K562 (cell line): Measurements from ENCODE around the gene STK24. TPM values are rescaled to one million over a fixed set of nuclear protein-coding genes. Genes with fewer than 3 reads are reported as not detected.
A peak's percentile ranks its signal among the peaks of the same experiment; 100 is the strongest.

ENCODE experiments used
- ATAC-seq: fragments of 200-7000 bp; cut with Tn5 transposase; 3 replicates; pipeline ENCODE4 v1.9.1; 2020; ENCODE audit warnings: moderate library complexity
- BruUV-seq: library from RNA; stranded (reverse); fragments of 400-500 nt; replicated peaks from 2 replicates; lab custom pipeline; 2021; lab: Mats Ljungman, UMichigan
- CTCF ChIA-PET: fragments of 300-600 bp; formaldehyde crosslinking; extraction: SDS; loops from one replicate; lab custom pipeline; 2021; ENCODE audit warnings: low intra/inter-chr PET ratio; lab: Yijun Ruan, JAX
- POLR2A ChIA-PET: fragments of 300-600, 350-650 bp; sonication (Branson Sonifier 250); formaldehyde crosslinking; extraction: SDS; loops from one replicate; lab custom pipeline; 2021; ENCODE audit warnings: antibody characterized with exemption, inconsistent platforms; lab: Yijun Ruan, JAX
- DNase-seq, 4 experiments: peaks; one replicate each; pipeline versions ENCODE4 v3.0.0 to v3.0.0-alpha.2; 2011 to 2018; ENCODE audit warnings: low spot score in 3 of 4, mixed read lengths in 3 of 4; ENCODE audit errors: extremely low read depth in 1 of 4
- FAIRE-seq: peaks from 2 replicates; lab custom pipeline; 2011; peaks lifted over from hg19 to GRCh38; lab: Jason Lieb, UNC
- H2AFZ ChIP-seq: 2 replicates; pipeline ENCODE4 v1.6.0; 2011; ENCODE audit warnings: low read depth, low read length, control low read depth, inconsistent platforms
- H3K27ac ChIP-seq: fragments of 200-600 bp; 3 replicates; pipeline ENCODE4 v1.8.0; 2011; ENCODE audit warnings: low read depth, mild to moderate bottlenecking, control low read depth, inconsistent platforms, low read length, moderate library complexity, mixed read lengths; ENCODE audit errors: extremely low read depth
- H3K27me3 ChIP-seq, 2 experiments: fragments of 300-600 bp in 1 of 2; 2 replicates in 1 of 2; 3 replicates in 1 of 2; pipeline versions ENCODE4 v1.6.0 to v1.8.0; 2011; ENCODE audit warnings: inconsistent platforms in 2 of 2, low read length in 2 of 2, mild to moderate bottlenecking in 1 of 2, mixed read lengths in 1 of 2, moderate library complexity in 1 of 2; ENCODE audit not compliant: control insufficient read depth in 2 of 2, insufficient read depth in 2 of 2
- H3K36me3 ChIP-seq: fragments of 300-600 bp; 3 replicates; pipeline ENCODE4 v1.8.0; 2011; ENCODE audit warnings: mild to moderate bottlenecking, low read length, inconsistent platforms; ENCODE audit not compliant: control insufficient read depth, insufficient read depth
- H3K4me1 ChIP-seq, 2 experiments: fragments of 200-600 bp in 1 of 2; replicated peaks in 1 of 2; 2 replicates in 1 of 2; 3 replicates in 1 of 2; pipeline versions ENCODE4 v1.5.1 to v1.8.0; 2011; ENCODE audit warnings: inconsistent platforms in 2 of 2, low read length in 2 of 2, mild to moderate bottlenecking in 1 of 2, mixed read lengths in 1 of 2, moderate library complexity in 1 of 2; ENCODE audit not compliant: control insufficient read depth in 2 of 2, insufficient read depth in 2 of 2
- H3K4me2 ChIP-seq: 2 replicates; pipeline ENCODE4 v1.6.1; 2011; ENCODE audit warnings: low read length, control low read depth, inconsistent platforms, mixed read lengths; ENCODE audit not compliant: insufficient read depth
- H3K4me3 ChIP-seq: fragments of 200-600 bp; sonication (generic), shearing (Covaris generic); 2 replicates; pipeline ENCODE4 v1.5.1; 2016; ENCODE audit warnings: control low read depth, inconsistent platforms
- H3K79me2 ChIP-seq: fragments of 200-600 bp; 3 replicates; pipeline ENCODE4 v1.8.0; 2011; ENCODE audit warnings: low read length, inconsistent platforms; ENCODE audit not compliant: control insufficient read depth, insufficient read depth
- H3K9ac ChIP-seq, 2 experiments: 2 replicates each; pipeline versions ENCODE4 v1.6.0 to v1.6.1; 2011; ENCODE audit warnings: low read depth in 2 of 2, low read length in 2 of 2, control low read depth in 1 of 2, inconsistent platforms in 1 of 2, mild to moderate bottlenecking in 1 of 2, mixed read lengths in 1 of 2; ENCODE audit not compliant: insufficient read depth in 1 of 2
- H3K9me1 ChIP-seq: one replicate; pipeline ENCODE4 v1.6.0; 2011; ENCODE audit warnings: inconsistent platforms, mild to moderate bottlenecking, low read length, moderate library complexity; ENCODE audit not compliant: control insufficient read depth, insufficient read depth
- H3K9me3 ChIP-seq: replicated peaks from 2 replicates; pipeline ENCODE4 v1.5.1; 2011; ENCODE audit warnings: low read depth, low read length, inconsistent platforms; ENCODE audit not compliant: control insufficient read depth, insufficient read depth
- H4K20me1 ChIP-seq: replicated peaks from 2 replicates; pipeline ENCODE4 v1.6.1; 2011; ENCODE audit warnings: low read length, inconsistent platforms, mixed read lengths; ENCODE audit not compliant: control insufficient read depth, insufficient read depth
- CTCF ChIP-seq, 3 experiments: IDR thresholded peaks in 2 of 3; conservative IDR thresholded peaks in 1 of 3; 2 replicates each; pipeline ENCODE4 v1.5.1; 2011 to 2012; ENCODE audit warnings: low read length in 3 of 3, mild to moderate bottlenecking in 3 of 3, control low read depth in 2 of 3, improper control_type of control experiment in 1 of 3, inconsistent platforms in 1 of 3, low read depth in 1 of 3, mixed read lengths in 1 of 3, moderate library complexity in 1 of 3; ENCODE audit not compliant: insufficient read depth in 2 of 3
- CTCFL ChIP-seq: IDR thresholded peaks from 2 replicates; pipeline ENCODE4 v1.6.1; 2011; ENCODE audit warnings: borderline replicate concordance, low read depth, mild to moderate bottlenecking, moderate library complexity, low read length; ENCODE audit not compliant: insufficient read depth, poor library complexity, severe bottlenecking
- GATA2 ChIP-seq: sonication (generic); formaldehyde crosslinking; IDR thresholded peaks from 2 replicates; pipeline ENCODE4 v1.4.0; 2020; ENCODE audit warnings: mild to moderate bottlenecking, missing genetic modification reagents
- WGBS: fragments of 100-300 bp; shearing (Covaris generic); methylation state at CpG from one replicate; pipeline ENCODE4 v1.1.6; 2016; ENCODE audit warnings: low coverage, mixed read lengths; ENCODE audit not compliant: insufficient coverage; ENCODE audit errors: missing lambda C conversion rate; 5-methylcytosine and 5-hydroxymethylcytosine counted together
- in situ Hi-C: fragments of 300-500 bp; cut with MboI; formaldehyde crosslinking; loops from 4 replicates; pipeline ENCODE4 v1.15.0; 2018; ENCODE audit warnings: inconsistent platforms, mixed read lengths
- intact Hi-C: fragments of 100-400 bp; cut with micrococcal nuclease; formaldehyde crosslinking; loops from 2 replicates; pipeline ENCODE4 v1.14.2; 2022
- polyA plus RNA-seq, 8 experiments: library from polyadenylated mRNA; depleted of rRNA in 4 of 8; stranded (reverse) in 5 of 8; unstranded in 3 of 8; fragments of >200 nt; fragmentation: Nextera tagmentation in 2 of 8; fragmentation: Illumina TruSeq in 1 of 8; extraction: Ambion mirVana in 2 of 8; extraction: Trizol in 1 of 8; gene quantifications; 2 replicates each; pipeline versions ENCODE4 v1.2.1 to v1.2.3, GENCODE V29; 2011 to 2014; ENCODE audit warnings: inconsistent platforms in 1 of 8, missing spikeins in 1 of 8
- total RNA-seq, 7 experiments: library from RNA; depleted of rRNA in 6 of 7; stranded (reverse); fragments of >200 nt in 6 of 7; fragmentation: Illumina TruSeq in 2 of 7; extraction: Trizol in 2 of 7; gene quantifications; 2 replicates each; pipeline versions ENCODE4 v1.2.1 to v1.2.3, GENCODE V29; 2011 to 2021; ENCODE audit warnings: low replicate concordance in 1 of 7

STK24 gene
- total and polyA plus RNA-seq, 9 of the 15 experiments (the other 6 are each of a cell fraction or from before 2014, with no cell fraction given) = 3.8 to 78.4 (median 28.2) TPM

- ATAC-seq (peak; percentile 22; the same call in 1 of the 3 replicates), FAIRE-seq (no peak), DNase-seq (peak in 3 of 4 experiments; percentile 21 to 29 (median 28))
- no peak for TF ChIP-seq GATA2
- peak; percentile 26 to 43 (median 33); a peak in 4 of 6 replicates for TF ChIP-seq CTCF (IDR thresholded peaks at IDR 0.05 in 2 of 3, conservative IDR thresholded peaks at IDR 0.05 in 1 of 3; ENCODE audit: insufficient read depth in 2 of 3, low read depth in 1 of 3, low read length in 3 of 3)
- TF ChIP-seq CTCFL = peak; percentile 31
- Histone ChIP-seq H3K4me3 (no peak overlapping the region), H3K79me2 (no peaks in the 10 kb centered on the region), H3K27me3 (peaks cover 0 to 16% of the 10 kb centered on the region in 2 experiments; a peak in 1 of 5 replicates), H4K20me1 (no peaks in the 10 kb centered on the region; the same call in 1 of the 2 replicates), H3K4me2 (no peak overlapping the region), H3K9me1 (no peaks in the 10 kb centered on the region), H3K9me3 (no peaks in the 10 kb centered on the region), H3K36me3 (peaks cover 7% of the 10 kb centered on the region; the same call in 2 of the 3 replicates), H3K27ac (no peak overlapping the region), H3K9ac (no peak overlapping the region), H3K4me1 (peaks cover 0 to 11% of the 10 kb centered on the region in 2 experiments; a peak in 2 of 5 replicates), H2AFZ (no peak overlapping the region)
- ChIA-PET POLR2A (no interaction called here), CTCF (no interaction called here)
- intact Hi-C loops = loop anchor here (5.0 kb wide), 2 partner anchors 149 to 394 kb away; no protein-coding TSS in a partner anchor
- WGBS = 72% methylated on average over 20 of the region's 28 CpGs
- no TSS peak for BruUV-seq
- in situ Hi-C loops = loop anchor here (5.0 kb wide), 1 partner anchor 209 kb away; no protein-coding TSS in a partner anchor
Observed at GRCh38 chr13:98447881-98448641, 128.8 kb downstream of the STK24 start.
